HG02571 (cell line): ENCODE measurements around the gene TMEM50A.
A peak's percentile ranks its signal among the peaks of the same experiment; 100 is the strongest.
"Not testable (repeated sequence)": the region's sequence is repeated elsewhere in the genome, so short reads cannot be mapped to it uniquely, and the experiment has no call there.

Experiments used
- ATAC-seq: cut with Tn5 transposase; IDR thresholded peaks from one replicate; pipeline ENCODE4 v1.9.1; 2021; ENCODE audit warnings: mild to moderate bottlenecking, moderate library complexity; ENCODE audit not compliant: unreplicated experiment

The TMEM50A gene

DNA sequence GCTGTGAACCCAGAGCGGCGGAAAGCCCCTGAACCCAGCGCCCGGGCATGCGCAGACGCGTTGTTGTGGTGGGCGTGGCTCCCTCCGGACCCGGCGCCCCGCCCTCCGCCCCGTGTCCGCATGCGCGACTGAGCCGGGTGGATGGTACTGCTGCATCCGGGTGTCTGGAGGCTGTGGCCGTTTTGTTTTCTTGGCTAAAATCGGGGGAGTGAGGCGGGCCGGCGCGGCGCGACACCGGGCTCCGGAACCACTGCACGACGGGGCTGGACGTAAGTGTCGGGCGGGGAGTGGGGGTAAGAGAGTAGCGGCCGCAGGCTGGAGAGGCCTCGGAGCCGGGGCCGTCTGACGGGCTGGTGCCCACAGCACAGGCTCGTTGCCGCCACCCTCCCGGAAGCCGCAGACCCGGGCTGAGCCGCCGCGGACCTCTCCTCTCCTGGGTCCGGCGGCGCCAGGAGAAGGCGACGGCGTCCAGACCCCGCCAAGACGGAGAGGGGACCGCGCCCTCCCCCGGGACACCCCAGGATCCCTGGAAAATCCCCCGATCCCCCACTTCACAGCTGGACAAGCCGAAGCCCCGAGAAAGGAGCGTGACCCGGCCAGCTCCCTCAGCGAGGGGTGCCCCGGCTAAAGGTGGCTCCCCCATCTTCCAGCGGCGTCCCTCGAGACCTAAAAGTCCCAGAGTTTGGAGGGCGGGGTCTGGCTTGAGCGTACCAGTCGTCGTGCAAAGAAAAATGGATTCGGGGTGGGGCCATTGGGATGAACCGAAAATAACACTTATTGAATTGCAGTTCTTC lies at the start of gene TMEM50A:
TSS of gene TMEM50A (plus strand) at position 147 of the 794 bp plus-strand sequence. CDS start 2,153 bp downstream, outside the sequence.
- peak; percentile 70 for ATAC-seq

DNA sequence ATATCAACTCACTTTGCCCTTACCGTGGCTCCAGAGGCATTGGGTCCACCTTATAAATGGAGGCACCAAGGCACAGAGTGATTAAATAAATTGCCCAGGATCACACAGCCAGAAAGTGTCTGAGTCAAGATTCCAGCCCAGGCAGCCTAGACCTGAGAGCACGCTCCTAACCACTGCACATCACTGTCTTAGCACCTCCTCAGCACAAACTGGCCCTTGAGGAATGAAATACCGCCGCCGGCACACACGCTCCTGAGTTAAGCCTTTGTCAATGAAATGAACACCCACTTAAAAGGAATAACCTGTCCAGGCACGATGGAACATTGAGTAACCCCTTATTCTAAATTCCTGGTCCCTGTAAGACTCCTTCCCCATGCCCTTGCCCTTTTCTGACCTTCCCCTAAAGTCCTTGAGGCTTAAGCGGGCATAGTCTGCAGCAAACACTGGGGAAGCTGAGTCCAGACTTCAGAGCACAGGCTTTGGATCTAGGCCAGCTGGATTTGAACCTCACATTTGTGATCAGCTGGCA lies 49.5 kb upstream of the TMEM50A start:
- ATAC-seq = not testable (repeated sequence)

DNA sequence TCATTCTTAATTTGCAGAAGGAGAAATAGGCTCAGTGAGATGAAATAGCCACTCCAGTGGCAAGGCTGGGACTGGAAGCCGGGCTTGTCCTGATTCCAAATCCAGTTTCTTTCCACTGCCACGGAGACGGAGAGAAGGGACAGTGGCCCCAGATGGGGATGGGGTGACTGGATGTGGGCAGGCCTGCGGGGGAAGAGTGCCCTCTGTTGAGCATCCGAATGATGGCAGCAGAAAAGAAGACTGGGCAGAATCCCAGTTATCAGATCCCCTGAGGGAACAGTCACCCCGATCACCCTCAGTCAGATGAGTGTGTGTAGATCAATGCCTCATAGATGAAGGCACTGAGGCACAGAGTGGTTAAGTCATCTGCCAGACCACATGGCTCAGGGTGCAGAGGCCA lies 48.1 kb upstream of the TMEM50A start:
- ATAC-seq = not testable (repeated sequence)

DNA sequence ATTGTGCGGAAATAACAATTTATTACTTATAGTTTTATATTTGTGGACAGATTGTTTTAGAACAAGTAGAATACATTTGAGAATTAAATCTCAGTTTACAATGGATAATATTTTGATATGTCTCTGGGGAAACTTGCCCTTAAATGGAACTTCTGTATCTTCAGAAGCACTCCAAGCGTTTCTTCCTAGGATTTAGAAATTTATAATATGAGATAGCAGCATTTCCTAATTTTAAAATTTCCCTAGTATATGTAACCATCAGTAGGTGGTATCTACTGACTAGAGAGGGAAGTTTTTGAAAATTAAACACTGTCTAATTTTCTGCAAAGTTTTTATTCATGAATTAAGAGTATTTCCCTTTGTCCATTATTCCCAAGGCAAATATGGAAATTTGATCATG lies 44.7 kb upstream of the TMEM50A start:
- ATAC-seq = not testable (repeated sequence)

DNA sequence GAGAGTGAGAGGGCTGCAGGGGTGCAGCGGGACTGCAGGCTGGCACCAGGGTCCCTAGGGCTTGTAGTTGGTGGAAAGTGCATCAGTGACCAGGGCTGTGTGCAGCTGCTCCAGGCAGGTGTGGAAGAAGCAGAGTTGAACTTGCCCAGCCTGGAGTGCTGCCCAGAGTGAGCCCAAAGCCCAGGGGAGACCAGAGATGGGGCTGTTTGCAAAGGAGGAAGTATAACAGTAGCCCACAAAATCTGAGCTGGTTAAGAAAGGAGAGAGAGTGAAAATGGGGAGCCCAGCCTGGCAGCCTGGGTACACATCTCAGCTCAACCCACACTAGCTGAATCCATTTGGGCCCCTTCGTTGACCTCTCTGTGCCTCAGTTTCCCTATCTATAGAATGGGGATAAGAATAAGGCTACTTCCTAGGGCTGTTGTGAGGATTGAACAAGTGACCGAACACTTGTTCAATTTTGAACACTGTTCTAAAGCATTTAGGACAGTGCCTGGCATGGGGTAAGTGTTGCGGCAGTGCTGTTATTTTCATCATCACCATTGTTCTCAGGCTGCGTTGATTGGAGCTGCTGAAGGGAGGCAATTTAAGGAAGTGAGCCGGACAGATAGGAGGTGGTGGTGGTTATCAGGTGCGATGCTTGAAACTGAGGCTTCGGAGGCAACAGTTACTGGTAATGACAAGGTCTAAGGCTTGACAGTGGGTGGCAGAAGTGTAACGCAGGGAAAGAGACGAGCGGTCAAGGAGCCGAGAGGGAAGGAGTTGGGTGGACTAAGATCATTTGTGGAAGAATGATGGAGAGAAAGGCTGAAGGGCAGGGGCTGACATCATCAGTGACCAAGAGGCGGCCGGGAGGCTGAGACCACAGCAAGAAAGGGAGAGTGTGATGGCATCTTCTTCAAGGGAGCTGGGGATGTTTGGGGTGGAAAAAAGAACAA lies 43.0 kb upstream of the TMEM50A start:
- not testable (repeated sequence) for ATAC-seq

DNA sequence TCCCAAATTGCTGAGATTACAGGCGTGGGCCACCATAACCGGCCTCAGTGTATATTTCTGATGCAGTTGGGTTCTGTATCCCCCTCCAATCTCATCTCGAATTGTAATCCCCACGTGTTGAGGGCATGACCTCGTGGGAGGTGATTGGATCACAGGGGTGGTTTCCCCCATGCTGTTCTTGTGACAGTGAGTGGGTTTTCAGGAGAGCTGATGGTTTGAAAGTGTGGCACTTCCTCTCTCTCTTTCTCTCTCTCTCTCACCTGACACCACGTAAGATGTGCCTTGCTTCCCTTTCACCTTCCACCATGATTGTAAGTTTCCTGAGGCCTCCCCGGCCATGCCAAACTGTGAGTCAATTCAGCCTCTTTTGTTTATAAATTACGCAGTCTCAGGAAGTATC lies 41.6 kb upstream of the TMEM50A start:
- not testable (repeated sequence) for ATAC-seq

DNA sequence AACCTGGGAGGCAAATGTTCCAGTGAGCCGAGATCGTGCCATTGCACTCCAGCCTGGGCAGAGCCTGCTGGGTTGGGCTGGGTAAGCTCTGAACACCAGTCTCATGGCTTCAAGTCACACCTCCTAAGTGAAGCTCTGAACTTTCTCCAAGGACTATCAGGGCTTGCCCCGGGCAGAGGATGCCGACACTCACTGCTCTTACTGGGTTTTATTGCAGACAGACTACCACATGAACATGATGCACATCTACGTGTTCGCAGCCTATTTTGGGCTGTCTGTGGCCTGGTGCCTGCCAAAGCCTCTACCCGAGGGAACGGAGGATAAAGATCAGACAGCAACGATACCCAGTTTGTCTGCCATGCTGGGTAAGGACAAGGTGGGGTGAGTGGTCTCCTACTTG lies 37.4 kb upstream of the TMEM50A start:
- not testable (repeated sequence) for ATAC-seq

DNA sequence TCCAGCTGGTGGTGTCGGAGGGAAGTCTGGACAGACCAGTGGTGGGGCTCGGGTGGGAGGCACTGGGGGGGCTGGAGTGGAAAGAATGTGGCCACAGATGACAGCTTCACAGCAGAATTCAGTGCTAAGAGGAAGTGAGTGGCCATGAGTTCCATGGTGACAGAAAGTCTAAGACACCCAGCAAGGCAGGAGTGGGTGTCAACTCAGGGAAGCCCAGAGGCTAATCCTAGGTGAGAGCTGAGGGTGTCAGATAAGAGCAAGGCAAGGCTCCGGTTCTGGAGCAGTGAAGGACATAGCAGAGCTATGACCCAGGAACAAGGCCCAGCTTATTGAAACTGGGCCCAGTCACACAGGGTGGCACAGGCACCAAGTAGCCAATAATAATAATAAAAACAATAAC lies 35.8 kb upstream of the TMEM50A start:
- not testable (repeated sequence) for ATAC-seq

DNA sequence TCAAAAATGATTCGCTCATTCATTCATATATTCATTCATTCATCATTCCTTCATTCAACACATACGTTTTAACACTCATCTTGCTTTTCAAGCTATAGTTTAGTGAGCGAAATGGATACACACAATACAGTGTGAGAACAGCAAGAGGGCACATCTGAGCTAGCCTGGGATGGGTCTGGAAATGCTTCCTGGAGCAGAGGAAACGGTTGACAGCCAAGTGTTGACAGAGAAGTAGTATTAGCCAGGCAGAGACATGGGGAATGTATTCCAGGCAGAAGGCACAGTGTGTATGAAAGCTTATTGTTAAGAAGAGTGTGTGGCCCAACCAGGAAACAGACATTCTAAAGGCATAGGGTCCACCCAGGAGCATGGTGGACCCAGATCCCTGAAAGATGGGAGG lies 33.2 kb upstream of the TMEM50A start:
- ATAC-seq = not testable (repeated sequence)

DNA sequence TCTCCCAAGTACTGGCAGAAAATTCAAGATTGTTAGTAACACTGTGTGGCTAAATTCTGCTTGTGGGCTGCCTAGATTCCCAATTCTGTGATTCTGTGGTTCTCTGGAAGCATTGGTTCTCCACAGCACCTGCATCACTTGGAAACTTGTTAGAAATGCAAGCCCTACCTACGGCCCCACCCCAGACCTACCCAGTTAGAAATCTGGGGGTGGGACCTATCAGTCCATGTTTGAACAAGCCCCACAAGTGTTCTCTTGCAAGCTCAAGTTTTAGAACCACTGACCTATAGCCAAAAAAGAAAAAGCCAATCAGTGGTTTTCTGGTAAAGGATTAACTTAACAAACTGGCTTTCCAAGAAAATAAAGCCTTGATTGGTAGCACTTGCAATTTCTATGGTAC lies 30.0 kb upstream of the TMEM50A start:
- ATAC-seq = not testable (repeated sequence)

DNA sequence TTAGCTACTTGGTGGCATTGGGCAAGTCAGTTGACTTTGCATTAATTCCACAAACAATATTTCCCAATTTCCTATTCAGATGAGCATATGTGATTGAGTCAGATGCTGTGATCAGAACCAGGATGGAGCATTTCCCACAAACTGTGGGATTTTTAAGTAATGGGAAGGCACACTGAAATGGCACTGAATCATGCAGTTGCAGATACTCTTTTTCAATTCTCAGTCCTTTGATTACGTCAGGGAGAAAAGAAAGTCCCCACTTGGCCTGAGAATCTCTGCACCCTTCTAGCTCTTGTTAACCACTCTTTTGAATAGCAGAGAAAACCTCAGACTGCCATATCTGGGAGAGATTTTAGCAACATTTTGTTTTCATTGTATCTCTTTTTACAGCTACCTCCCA lies 29.0 kb upstream of the TMEM50A start:
- not testable (repeated sequence) for ATAC-seq

DNA sequence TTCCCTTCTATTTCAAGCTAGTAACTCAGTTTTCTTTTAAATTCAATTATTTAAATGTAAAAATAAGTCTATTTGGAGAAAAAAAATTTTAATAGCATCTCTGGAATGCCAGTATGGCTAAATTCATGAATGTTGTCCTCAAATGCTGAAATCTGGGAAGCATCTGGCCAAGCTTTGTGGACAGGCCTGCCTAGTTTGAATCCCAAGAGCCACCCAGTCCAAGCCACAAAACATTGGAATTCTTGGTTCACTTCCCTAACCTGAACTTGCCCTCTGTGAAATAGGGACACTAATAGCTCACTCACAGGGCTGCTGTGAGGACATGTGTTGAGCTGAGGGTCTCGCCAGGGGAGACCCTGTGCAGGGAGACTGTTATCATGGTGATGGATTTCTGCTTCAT lies 28.6 kb upstream of the TMEM50A start:
- not testable (repeated sequence) for ATAC-seq

DNA sequence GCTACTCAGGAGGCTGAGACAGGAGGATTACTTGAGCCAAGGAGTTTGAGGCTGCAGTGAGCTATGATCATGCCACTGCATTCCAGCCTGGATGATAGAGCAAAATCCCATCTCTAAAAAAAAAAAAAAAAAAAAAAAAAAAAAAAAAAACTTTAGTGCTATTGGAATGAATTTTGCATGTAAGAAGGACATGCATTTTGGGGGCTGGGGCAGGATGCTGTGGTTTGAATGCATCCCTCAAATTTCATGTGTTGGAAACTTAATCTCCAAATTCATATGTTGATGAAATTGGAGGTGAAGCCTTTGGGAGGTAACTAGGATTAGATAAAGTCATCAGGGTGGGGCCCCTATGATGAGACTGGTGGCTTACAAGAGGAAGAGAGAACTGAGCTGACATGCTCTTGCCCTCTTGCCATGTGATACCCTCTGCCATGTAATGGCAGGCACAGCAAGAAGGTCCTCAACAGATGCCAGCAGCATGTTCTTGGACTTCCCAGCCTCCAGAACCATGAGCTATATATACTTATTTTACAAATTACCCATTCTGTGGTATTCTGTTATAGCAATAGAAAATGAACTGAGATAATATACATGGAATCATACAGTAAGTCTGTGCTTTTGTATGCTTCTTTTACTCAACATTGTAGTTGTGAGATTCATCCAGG lies 25.2 kb upstream of the TMEM50A start:
- ATAC-seq = not testable (repeated sequence)

DNA sequence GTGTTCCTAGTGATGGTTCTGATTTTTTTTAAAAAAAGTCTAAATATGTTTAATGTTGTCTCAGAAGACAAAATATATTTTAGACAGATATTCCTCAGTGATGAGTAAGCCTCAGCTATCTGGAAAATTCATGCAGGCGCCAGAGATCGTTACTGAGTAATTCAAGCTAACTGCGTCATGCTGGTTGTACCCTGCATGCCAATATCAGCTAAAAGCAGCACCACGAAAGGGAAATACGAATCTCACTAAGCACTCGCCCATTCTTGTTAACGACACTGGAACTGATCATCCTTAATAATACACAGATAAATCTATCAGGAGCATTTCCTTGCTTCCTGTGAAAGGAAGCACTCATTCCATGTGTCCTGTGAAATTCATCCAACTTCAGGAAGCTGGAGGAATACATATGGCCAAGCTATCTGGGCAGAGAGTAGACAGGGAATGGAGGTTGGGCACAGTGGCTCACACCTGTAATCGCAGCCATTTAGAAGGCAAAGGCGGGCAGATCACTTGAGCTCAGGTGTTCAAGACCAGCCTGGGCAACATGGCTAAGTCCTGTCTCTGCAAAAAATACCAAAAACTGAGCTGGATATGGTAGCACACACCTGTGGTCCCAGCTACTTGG lies 17.7 kb upstream of the TMEM50A start:
- ATAC-seq = not testable (repeated sequence)

DNA sequence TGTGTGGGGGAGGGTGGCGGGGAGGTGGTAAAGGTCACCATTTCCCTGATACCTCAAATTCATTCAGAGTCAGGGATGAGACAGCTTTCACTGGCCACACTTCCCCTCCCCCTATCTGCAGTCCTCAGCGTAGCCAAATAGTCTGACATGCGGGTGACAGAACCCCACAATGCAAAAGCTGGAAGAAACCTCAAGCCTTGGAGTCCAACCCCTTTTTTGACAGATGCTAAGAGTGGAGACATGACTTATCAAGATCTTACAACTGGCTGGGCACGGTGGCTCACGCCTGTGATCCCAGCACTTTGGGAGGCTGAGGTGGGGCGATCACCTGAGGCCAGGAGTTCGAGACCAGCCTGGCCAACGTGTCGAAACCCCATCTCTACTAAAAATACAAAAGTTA lies 16.0 kb upstream of the TMEM50A start:
- not testable (repeated sequence) for ATAC-seq

DNA sequence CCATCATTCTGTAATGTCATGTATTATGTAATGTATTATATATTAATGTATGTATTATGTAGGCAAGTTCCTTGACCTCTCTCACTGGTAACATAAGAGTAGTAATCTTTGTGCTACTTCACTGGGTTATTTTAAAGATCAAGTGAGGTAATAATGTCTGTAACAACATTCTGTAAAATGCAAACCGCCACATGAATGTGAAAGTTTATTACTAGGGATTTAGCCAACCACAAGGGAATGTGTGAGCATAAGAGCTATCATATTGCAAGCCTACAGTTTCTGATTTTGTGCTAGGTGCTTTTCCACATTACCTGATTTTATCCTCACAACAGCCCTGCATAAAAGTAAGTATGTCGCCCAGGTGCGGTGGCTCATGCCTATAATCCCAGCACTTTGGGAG lies 13.7 kb upstream of the TMEM50A start:
- ATAC-seq = not testable (repeated sequence)

DNA sequence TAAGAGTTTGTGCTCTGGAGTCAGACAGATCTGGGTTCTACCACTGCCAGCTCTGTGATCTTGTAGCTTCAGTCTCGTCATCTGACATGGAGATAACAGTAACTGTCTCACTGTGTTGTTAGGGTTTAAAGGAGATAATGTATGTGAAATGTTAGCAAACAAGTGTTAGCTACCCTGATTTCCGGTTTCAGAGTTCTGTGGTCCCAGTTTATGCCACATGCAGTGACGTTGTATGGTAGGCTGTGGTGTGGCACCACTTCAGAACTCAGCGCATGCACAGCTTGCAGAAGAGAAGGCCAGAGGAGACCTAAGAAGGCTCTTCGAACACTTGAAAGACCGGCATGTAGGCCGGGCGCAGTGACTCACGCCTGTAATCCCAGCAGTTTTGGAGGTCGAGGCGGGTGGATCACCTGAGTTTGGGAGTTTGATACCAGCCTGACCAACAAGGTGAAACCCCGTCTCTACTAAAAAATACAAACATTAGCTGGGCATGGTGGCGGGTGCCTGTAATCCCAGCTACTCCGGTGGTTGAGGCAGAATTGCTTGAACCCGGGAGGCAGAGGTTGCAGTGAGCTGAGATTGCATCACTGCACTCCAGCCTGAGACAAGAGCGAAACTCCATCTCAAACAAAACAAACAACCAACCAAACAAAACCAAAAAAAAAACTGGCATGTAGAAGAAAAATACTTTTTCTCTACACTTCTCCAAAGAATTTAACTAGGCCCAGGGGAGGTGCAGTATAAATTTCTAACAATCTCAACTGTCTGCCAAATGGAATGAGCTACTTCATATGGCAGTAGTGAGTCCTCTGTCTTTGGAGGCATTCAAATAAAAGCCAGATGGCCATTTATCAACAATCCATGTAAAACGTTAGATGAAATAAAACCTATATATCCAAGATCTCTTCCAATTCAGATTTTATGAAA lies 10.0 kb upstream of the TMEM50A start:
- ATAC-seq = not testable (repeated sequence)

DNA sequence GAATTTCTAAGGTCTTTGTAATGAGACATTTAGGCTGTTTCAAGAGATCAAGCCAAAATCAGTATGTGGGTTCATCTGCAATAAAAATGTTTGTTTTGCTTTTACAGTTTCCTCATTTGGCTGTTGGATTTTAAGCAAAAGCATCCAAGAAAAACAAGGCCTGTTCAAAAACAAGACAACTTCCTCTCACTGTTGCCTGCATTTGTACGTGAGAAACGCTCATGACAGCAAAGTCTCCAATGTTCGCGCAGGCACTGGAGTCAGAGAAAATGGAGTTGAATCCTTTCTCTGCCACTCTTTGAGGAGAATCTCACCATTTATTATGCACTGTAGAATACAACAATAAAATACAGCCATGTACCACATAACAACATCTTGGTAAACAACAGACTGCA lies 9.3 kb upstream of the TMEM50A start:
- ATAC-seq = not testable (repeated sequence)

DNA sequence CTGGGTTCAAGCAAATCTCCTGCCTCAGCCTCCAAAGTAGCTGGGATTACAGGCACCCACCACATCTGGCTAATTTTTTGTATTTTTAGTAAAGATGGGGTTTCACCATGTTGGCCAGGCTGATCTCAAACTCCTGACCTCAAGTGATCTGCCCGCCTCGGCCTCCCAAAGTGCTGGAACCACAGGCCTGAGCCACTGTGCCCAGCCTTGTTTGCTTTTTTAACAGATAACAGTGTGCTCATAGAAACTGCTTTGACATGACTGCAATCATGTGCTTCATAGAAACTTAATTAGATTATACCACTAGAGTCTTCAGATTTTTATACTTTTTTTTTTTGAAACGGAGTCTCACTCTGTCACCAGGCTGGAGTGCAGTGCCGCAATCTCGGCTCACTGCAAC lies 8.8 kb upstream of the TMEM50A start:
- ATAC-seq = not testable (repeated sequence)
